CD14-positive monocyte (primary cell): ENCODE data around the gene LEAP2. TPM values are rescaled to one million over a fixed set of nuclear protein-coding genes. Genes with fewer than 3 reads are reported as not detected.

Experiments used
- DNase-seq, 3 donors: peaks; one replicate each; pipeline ENCODE4 v3.0.0-alpha.2; 2011 to 2022
- H2AFZ ChIP-seq: 2 replicates; pipeline ENCODE4 v1.6.0; 2012; ENCODE audit warnings: mild to moderate bottlenecking, low read depth, low read length, inconsistent platforms; ENCODE audit not compliant: insufficient read depth, poor library complexity, severe bottlenecking
- H3K27ac ChIP-seq, 2 donors: 1 replicate in 1 of 2; 2 replicates in 1 of 2; pipeline ENCODE4 v1.5.1; 2012 to 2013; ENCODE audit warnings: low read length in 2 of 2, control low read depth in 1 of 2, inconsistent platforms in 1 of 2, low read depth in 1 of 2, mild to moderate bottlenecking in 1 of 2
- H3K27me3 ChIP-seq, 2 donors: one replicate each; pipeline versions ENCODE4 v1.6.0 to v1.6.1; 2011 to 2013; ENCODE audit warnings: low read length in 2 of 2; ENCODE audit not compliant: control insufficient read depth in 2 of 2, insufficient read depth in 2 of 2
- H3K36me3 ChIP-seq, 2 donors: replicated peaks in 1 of 2; 1 replicate in 1 of 2; 2 replicates in 1 of 2; pipeline versions ENCODE4 v1.5.1 to v1.6.1; 2012 to 2013; ENCODE audit warnings: low read length in 2 of 2, control low read depth in 1 of 2, inconsistent platforms in 1 of 2, mild to moderate bottlenecking in 1 of 2; ENCODE audit not compliant: insufficient read depth in 2 of 2, control insufficient read depth in 1 of 2
- H3K4me1 ChIP-seq, 2 donors: 1 replicate in 1 of 2; 2 replicates in 1 of 2; pipeline versions ENCODE4 v1.5.1 to v1.6.1; 2012 to 2013; ENCODE audit warnings: low read length in 2 of 2, control low read depth in 1 of 2, inconsistent platforms in 1 of 2, mild to moderate bottlenecking in 1 of 2, moderate library complexity in 1 of 2; ENCODE audit not compliant: insufficient read depth in 2 of 2, control insufficient read depth in 1 of 2
- H3K4me2 ChIP-seq: replicated peaks from 2 replicates; pipeline ENCODE3; 2012; ENCODE audit warnings: low read length, moderate library complexity, mild to moderate bottlenecking; ENCODE audit not compliant: poor library complexity, severe bottlenecking; ENCODE audit errors: extremely low read depth
- H3K4me3 ChIP-seq, 3 experiments: fragments of 200-600 bp in 1 of 3; sonication (generic) in 1 of 3; replicated peaks in 1 of 3; 1 replicate in 2 of 3; 2 replicates in 1 of 3; pipeline ENCODE4 v1.5.1; 2011 to 2013; ENCODE audit warnings: low read length in 3 of 3, mild to moderate bottlenecking in 3 of 3, control low read depth in 2 of 3, low read depth in 2 of 3, inconsistent platforms in 1 of 3, moderate library complexity in 1 of 3
- H3K79me2 ChIP-seq: 2 replicates; pipeline ENCODE4 v1.6.0; 2012; ENCODE audit warnings: mild to moderate bottlenecking, control low read depth, inconsistent platforms, low read length, moderate library complexity; ENCODE audit not compliant: insufficient read depth
- H3K9ac ChIP-seq: 2 replicates; pipeline ENCODE4 v1.6.0; 2017; ENCODE audit warnings: low read length, mild to moderate bottlenecking; ENCODE audit not compliant: insufficient read depth, poor library complexity, severe bottlenecking
- H3K9me3 ChIP-seq, 2 donors: replicated peaks in 1 of 2; 1 replicate in 1 of 2; 2 replicates in 1 of 2; pipeline versions ENCODE4 v1.5.1 to v1.6.1; 2012 to 2013; ENCODE audit warnings: low read length in 2 of 2, control low read depth in 1 of 2; ENCODE audit not compliant: control insufficient read depth in 1 of 2, insufficient read depth in 1 of 2
- H4K20me1 ChIP-seq: 2 replicates; pipeline ENCODE4 v1.6.0; 2012; ENCODE audit warnings: mild to moderate bottlenecking, low read length, control low read depth, moderate library complexity; ENCODE audit not compliant: insufficient read depth
- H3K27ac Mint-ChIP-seq, 7 donors: one replicate each; pipeline ENCODE4 v1.8.0; 2020; ENCODE audit warnings: mild to moderate bottlenecking in 7 of 7, mixed read lengths in 7 of 7, moderate library complexity in 6 of 7, inconsistent platforms in 2 of 7
- H3K27me3 Mint-ChIP-seq, 3 donors: one replicate each; pipeline ENCODE4 v1.8.0; 2021 to 2022; ENCODE audit warnings: low read depth in 3 of 3, mild to moderate bottlenecking in 3 of 3, mixed read lengths in 3 of 3, moderate library complexity in 3 of 3, inconsistent platforms in 1 of 3
- H3K36me3 Mint-ChIP-seq, 2 donors: one replicate each; pipeline ENCODE4 v1.8.0; 2020; ENCODE audit warnings: mixed read lengths in 2 of 2, inconsistent platforms in 1 of 2, mild to moderate bottlenecking in 1 of 2
- H3K4me1 Mint-ChIP-seq: one replicate; pipeline ENCODE4 v1.8.0; 2020; ENCODE audit warnings: mild to moderate bottlenecking, mixed read lengths
- H3K4me3 Mint-ChIP-seq, 2 donors: one replicate each; pipeline ENCODE4 v1.8.0; 2020; ENCODE audit warnings: mild to moderate bottlenecking in 2 of 2, mixed read lengths in 2 of 2, moderate library complexity in 1 of 2
- H3K9me3 Mint-ChIP-seq, 7 donors: one replicate each; pipeline ENCODE4 v1.8.0; 2020 to 2022; ENCODE audit warnings: mixed read lengths in 7 of 7, mild to moderate bottlenecking in 6 of 7, moderate library complexity in 6 of 7, inconsistent platforms in 2 of 7
- WGBS: methylation state at CpG from one replicate; pipeline ENCODE4 v1.1.5; 2013; ENCODE audit warnings: missing lambda C conversion rate; ENCODE audit not compliant: insufficient coverage; 5-methylcytosine and 5-hydroxymethylcytosine counted together
- intact Hi-C, 2 donors: fragments of 100-400 bp; cut with micrococcal nuclease; formaldehyde crosslinking; loops; one replicate each; pipeline versions ENCODE4 v1.15.0 to v1.15.1; 2023
- polyA plus RNA-seq, 3 donors: library from polyadenylated mRNA; depleted of rRNA in 1 of 3; unstranded in 2 of 3; stranded (reverse) in 1 of 3; fragments of 300-500 nt in 2 of 3; fragments of >200 nt in 1 of 3; fragmentation: Illumina TruSeq in 2 of 3; gene quantifications; 1 replicate in 2 of 3; 2 replicates in 1 of 3; pipeline ENCODE4 v1.2.3, GENCODE V29; 2012 to 2021
- TF ChIP-seq, protein P1 (sequence below): fragments of 200-600 bp; IDR thresholded peaks from one replicate; pipeline ENCODE4 v1.8.0; 2022; ENCODE audit warnings: antibody characterized with exemption, mild to moderate bottlenecking

Gene LEAP2
- polyA plus RNA-seq, 3 donors: 0.59 to 2.3 (median 0.88) TPM

DNA sequence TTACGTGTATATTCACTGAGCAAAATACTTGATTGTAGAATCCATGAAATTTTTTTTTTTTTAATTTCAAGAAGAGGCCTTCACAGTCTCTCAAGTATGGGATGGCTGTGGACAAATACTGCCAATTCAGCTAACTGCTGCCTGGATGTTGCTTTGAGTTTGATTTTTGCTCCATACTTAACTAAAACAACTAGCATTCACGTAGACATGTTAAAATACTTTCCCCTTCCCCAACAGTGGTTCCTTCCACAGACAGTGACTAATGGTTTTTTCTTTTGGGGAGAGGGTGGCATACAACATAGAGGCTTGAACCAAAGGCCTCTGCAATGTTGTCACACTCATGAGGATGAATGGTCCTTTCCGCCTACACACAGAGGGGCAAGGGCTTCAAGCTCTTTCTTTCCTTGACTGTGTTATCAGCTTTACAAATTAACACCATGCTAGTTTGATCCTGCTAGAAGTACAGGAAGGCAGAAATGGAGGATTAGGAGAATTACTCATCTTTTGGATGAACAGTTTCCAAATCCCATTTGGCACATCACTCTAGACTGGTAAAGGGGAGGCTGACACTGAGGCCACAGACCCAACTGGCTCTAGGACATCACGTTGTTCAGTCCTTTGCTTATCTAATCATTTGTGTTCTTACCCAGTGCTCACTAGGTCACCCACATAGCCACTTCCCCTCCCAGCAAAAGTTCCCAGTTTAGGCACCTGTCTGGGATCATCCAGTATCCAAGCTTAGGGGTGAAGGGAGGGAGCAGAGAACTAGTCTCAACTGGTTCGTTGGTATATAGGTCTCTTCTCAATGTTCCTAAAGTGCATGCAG, 1.8 kb upstream of the LEAP2 start:
- peaks cover 0 to 2% (median 2%) of the 10 kb centered on the region in 3 donors for H3K27me3 Mint-ChIP-seq
- no peak overlapping the region for H2AFZ ChIP-seq
- H3K9me3 Mint-ChIP-seq: no peaks in the 10 kb centered on the region
- no peaks in the 10 kb centered on the region for H3K9me3 ChIP-seq
- H3K79me2 ChIP-seq: peaks cover 11% of the 10 kb centered on the region
- DNase-seq: no peak
- H3K4me1 Mint-ChIP-seq: peaks cover 8% of the 10 kb centered on the region
- peaks cover 7 to 12% of the 10 kb centered on the region in 2 donors for H3K4me1 ChIP-seq
- peaks cover 21 to 79% of the 10 kb centered on the region in 2 donors for H3K36me3 ChIP-seq
- H4K20me1 ChIP-seq: no peaks in the 10 kb centered on the region
- H3K4me2 ChIP-seq: no peak overlapping the region
- H3K27ac ChIP-seq: no peak overlapping the region
- 100% methylated on average over 2 of the region's 5 CpGs for WGBS
- peaks cover 43 to 67% of the 10 kb centered on the region in 2 donors for H3K36me3 Mint-ChIP-seq
- no peak overlapping the region for H3K4me3 Mint-ChIP-seq
- no peak overlapping the region for H3K4me3 ChIP-seq
- H3K27me3 ChIP-seq: no peaks in the 10 kb centered on the region
- no peak overlapping the region for H3K9ac ChIP-seq
- intact Hi-C loops: no loop called here
- TF ChIP-seq, protein P1, sequence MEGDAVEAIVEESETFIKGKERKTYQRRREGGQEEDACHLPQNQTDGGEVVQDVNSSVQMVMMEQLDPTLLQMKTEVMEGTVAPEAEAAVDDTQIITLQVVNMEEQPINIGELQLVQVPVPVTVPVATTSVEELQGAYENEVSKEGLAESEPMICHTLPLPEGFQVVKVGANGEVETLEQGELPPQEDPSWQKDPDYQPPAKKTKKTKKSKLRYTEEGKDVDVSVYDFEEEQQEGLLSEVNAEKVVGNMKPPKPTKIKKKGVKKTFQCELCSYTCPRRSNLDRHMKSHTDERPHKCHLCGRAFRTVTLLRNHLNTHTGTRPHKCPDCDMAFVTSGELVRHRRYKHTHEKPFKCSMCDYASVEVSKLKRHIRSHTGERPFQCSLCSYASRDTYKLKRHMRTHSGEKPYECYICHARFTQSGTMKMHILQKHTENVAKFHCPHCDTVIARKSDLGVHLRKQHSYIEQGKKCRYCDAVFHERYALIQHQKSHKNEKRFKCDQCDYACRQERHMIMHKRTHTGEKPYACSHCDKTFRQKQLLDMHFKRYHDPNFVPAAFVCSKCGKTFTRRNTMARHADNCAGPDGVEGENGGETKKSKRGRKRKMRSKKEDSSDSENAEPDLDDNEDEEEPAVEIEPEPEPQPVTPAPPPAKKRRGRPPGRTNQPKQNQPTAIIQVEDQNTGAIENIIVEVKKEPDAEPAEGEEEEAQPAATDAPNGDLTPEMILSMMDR: no peak
- peak overlapping the region in 3 of 7 donors; percentile 8 to 43 (median 42) for H3K27ac Mint-ChIP-seq

DNA sequence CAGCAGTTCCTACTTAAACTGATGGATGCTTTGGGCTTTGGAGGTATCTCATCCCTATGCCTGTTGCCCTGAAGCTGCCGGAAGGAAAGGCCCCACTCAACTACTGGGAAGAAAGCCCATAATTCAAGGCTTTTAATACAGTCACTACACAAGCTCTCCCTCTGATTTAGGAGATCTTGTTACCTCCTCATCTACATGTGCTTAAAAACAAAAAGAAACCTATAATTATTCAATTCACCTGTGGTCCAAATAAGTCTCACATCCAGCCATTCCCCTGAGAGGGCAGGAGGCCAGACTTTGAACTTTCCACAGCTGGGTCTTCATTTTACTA, 715 bp upstream of the LEAP2 start:
- H3K9me3 Mint-ChIP-seq: no peaks in the 10 kb centered on the region
- intact Hi-C loops: no loop called here
- peaks cover 0 to 2% of the 10 kb centered on the region in 2 donors for H3K4me1 ChIP-seq

More for the DNA sequence above, 715 bp upstream of the LEAP2 start:
- H4K20me1 ChIP-seq: no peaks in the 10 kb centered on the region
- H3K27me3 Mint-ChIP-seq: peaks cover 0 to 2% (median 2%) of the 10 kb centered on the region in 3 donors
- no peaks in the 10 kb centered on the region for H3K9me3 ChIP-seq
- no peak overlapping the region for H3K27ac ChIP-seq
- no peak overlapping the region for H3K4me2 ChIP-seq
- H3K4me3 ChIP-seq: no peak overlapping the region
- no peak overlapping the region for H2AFZ ChIP-seq
- DNase-seq: no peak
- no peaks in the 10 kb centered on the region for H3K27me3 ChIP-seq
- peaks cover 20 to 87% of the 10 kb centered on the region in 2 donors for H3K36me3 ChIP-seq
- TF ChIP-seq, protein P1: no peak
- peaks cover 42 to 66% of the 10 kb centered on the region in 2 donors for H3K36me3 Mint-ChIP-seq
- H3K9ac ChIP-seq: no peak overlapping the region
- H3K27ac Mint-ChIP-seq: peak overlapping the region in 2 of 7 donors; percentile 19 to 26
- no peak overlapping the region for H3K4me3 Mint-ChIP-seq
- WGBS: 100% methylated on average over 1 of the region's 1 CpG
- H3K4me1 Mint-ChIP-seq: no peaks in the 10 kb centered on the region
- H3K79me2 ChIP-seq: peaks cover under 1% of the 10 kb centered on the region
